HEK293 (cell line): ENCODE data around the gene HDAC2.
A peak's percentile ranks its signal among the peaks of the same experiment; 100 is the strongest.
"Not testable (repeated sequence)": the region's sequence is repeated elsewhere in the genome, so short reads cannot be mapped to it uniquely, and the experiment has no call there.

Experiments used
- CTCF ChIA-PET: fragments of 350-600 bp; formaldehyde crosslinking; extraction: SDS; loops from one replicate; lab custom pipeline; 2021; ENCODE audit warnings: antibody characterized with exemption; lab: Yijun Ruan, JAX
- POLR2A ChIA-PET: fragments of 300-600 bp; formaldehyde crosslinking; extraction: SDS; loops from one replicate; lab custom pipeline; 2020; ENCODE audit warnings: antibody characterized with exemption, inconsistent platforms; lab: Yijun Ruan, JAX
- H3K27ac ChIP-seq: fragments of 200-500 bp; sonication (Bioruptor generic); 2 replicates; pipeline ENCODE4 v1.5.1; 2014; ENCODE audit warnings: low read depth, low read length, control low read depth, inconsistent platforms; ENCODE audit errors: extremely low read depth
- H3K36me3 ChIP-seq, 2 experiments: fragments of 200-500 bp in 1 of 2; sonication (Bioruptor generic) in 1 of 2; 1 replicate in 1 of 2; 2 replicates in 1 of 2; pipeline ENCODE4 v1.5.1; 2014 to 2017; ENCODE audit warnings: inconsistent platforms in 2 of 2, low read length in 2 of 2; ENCODE audit not compliant: control insufficient read depth in 2 of 2, insufficient read depth in 1 of 2
- H3K4me1 ChIP-seq: fragments of 200-500 bp; sonication (Bioruptor generic); 2 replicates; pipeline ENCODE4 v1.5.1; 2014; ENCODE audit warnings: mild to moderate bottlenecking, low read length, inconsistent platforms; ENCODE audit not compliant: control insufficient read depth, insufficient read depth
- H3K4me3 ChIP-seq: 2 replicates; pipeline ENCODE4 v1.5.1; 2011; ENCODE audit warnings: low read depth, mild to moderate bottlenecking, control low read depth, low read length, moderate library complexity
- H3K9me3 ChIP-seq: fragments of 200-500 bp; sonication (Bioruptor generic); 2 replicates; pipeline ENCODE4 v1.5.1; 2014; ENCODE audit warnings: low read depth, low read length, inconsistent platforms; ENCODE audit not compliant: control insufficient read depth, insufficient read depth
- KLF10 ChIP-seq: fragments of 450-650 bp; IDR thresholded peaks from 2 replicates; pipeline ENCODE4 v1.5.1; 2018; ENCODE audit warnings: missing biosample characterization, mild to moderate bottlenecking, missing genetic modification characterization
- SETDB1 ChIP-seq: IDR thresholded peaks from one replicate; pipeline ENCODE4 v1.6.1; 2017; ENCODE audit warnings: mild to moderate bottlenecking, low read length, moderate library complexity, mixed read lengths; ENCODE audit not compliant: insufficient read length
- ZNF274 ChIP-seq, 2 experiments: fragments of 200-500 bp in 1 of 2; fragments of 450-650 bp in 1 of 2; sonication (Bioruptor generic) in 1 of 2; formaldehyde crosslinking in 1 of 2; IDR thresholded peaks; 2 replicates each; pipeline versions ENCODE4 v1.5.1 to v1.6.1; 2014 to 2016; ENCODE audit warnings: borderline replicate concordance in 1 of 2, inconsistent platforms in 1 of 2, low read length in 1 of 2, missing biosample characterization in 1 of 2, missing genetic modification characterization in 1 of 2
- ZNF324 ChIP-seq: fragments of 450-650 bp; formaldehyde crosslinking; IDR thresholded peaks from 2 replicates; pipeline ENCODE4 v1.5.1; 2016; ENCODE audit warnings: missing biosample characterization, missing genetic modification characterization
- ZNF530 ChIP-seq: fragments of 450-650 bp; formaldehyde crosslinking; IDR thresholded peaks from 2 replicates; pipeline ENCODE4 v1.5.1; 2016; ENCODE audit warnings: low read depth, missing biosample characterization, missing genetic modification characterization
- ZNF585B ChIP-seq: fragments of 450-650 bp; formaldehyde crosslinking; IDR thresholded peaks from 2 replicates; pipeline ENCODE4 v1.5.1; 2016; ENCODE audit warnings: missing biosample characterization, missing genetic modification characterization
- ZNF654 ChIP-seq: fragments of 450-650 bp; formaldehyde crosslinking; IDR thresholded peaks from 2 replicates; pipeline ENCODE4 v1.5.1; 2016; ENCODE audit warnings: low read depth, missing biosample characterization, missing genetic modification characterization
- ZNF785 ChIP-seq: fragments of 450-650 bp; formaldehyde crosslinking; IDR thresholded peaks from 2 replicates; pipeline ENCODE4 v1.5.1; 2016; ENCODE audit warnings: missing biosample characterization, missing genetic modification characterization
- ZSCAN16 ChIP-seq: fragments of 450-650 bp; formaldehyde crosslinking; IDR thresholded peaks from 2 replicates; pipeline ENCODE4 v1.5.1; 2016; ENCODE audit warnings: missing biosample characterization, missing genetic modification characterization
- TF ChIP-seq, protein P1 (sequence below): fragments of 450-650 bp; formaldehyde crosslinking; IDR thresholded peaks from 2 replicates; pipeline ENCODE4 v1.5.1; 2016; ENCODE audit warnings: missing biosample characterization, missing genetic modification characterization
- TF ChIP-seq, protein P2 (sequence below): fragments of 450-650 bp; formaldehyde crosslinking; IDR thresholded peaks from 2 replicates; pipeline ENCODE4 v1.5.1; 2016; ENCODE audit warnings: missing biosample characterization, missing genetic modification characterization, low read depth
- TF ChIP-seq, protein P3 (sequence below): fragments of 450-650 bp; formaldehyde crosslinking; IDR thresholded peaks from 2 replicates; pipeline ENCODE4 v1.5.1; 2016; ENCODE audit warnings: missing biosample characterization, missing genetic modification characterization
- TF ChIP-seq, protein P4 (sequence below): fragments of 450-650 bp; formaldehyde crosslinking; IDR thresholded peaks from 2 replicates; pipeline ENCODE4 v1.5.1; 2017; ENCODE audit warnings: missing biosample characterization, missing genetic modification characterization

The HDAC2 gene

DNA sequence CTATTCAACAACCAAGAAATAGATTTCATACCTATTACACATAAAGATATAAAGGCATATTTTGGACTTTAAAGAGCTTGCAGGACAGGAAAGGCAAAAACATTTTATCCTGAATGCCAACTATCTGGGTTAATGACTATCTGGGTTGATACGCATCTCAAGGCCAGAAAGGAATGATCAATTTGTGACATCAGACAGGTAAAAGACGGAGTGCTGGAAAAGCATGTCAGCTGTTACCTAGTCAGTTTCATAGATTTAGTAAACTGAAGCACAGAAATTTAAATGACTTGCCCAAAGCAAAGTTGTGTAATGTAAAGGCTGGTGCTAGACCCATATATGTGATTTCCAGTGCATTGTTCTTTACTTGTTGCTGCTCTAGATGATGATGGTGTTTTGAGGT lies 36.8 kb downstream of the HDAC2 start (continued):
- TF ChIP-seq, protein P1, sequence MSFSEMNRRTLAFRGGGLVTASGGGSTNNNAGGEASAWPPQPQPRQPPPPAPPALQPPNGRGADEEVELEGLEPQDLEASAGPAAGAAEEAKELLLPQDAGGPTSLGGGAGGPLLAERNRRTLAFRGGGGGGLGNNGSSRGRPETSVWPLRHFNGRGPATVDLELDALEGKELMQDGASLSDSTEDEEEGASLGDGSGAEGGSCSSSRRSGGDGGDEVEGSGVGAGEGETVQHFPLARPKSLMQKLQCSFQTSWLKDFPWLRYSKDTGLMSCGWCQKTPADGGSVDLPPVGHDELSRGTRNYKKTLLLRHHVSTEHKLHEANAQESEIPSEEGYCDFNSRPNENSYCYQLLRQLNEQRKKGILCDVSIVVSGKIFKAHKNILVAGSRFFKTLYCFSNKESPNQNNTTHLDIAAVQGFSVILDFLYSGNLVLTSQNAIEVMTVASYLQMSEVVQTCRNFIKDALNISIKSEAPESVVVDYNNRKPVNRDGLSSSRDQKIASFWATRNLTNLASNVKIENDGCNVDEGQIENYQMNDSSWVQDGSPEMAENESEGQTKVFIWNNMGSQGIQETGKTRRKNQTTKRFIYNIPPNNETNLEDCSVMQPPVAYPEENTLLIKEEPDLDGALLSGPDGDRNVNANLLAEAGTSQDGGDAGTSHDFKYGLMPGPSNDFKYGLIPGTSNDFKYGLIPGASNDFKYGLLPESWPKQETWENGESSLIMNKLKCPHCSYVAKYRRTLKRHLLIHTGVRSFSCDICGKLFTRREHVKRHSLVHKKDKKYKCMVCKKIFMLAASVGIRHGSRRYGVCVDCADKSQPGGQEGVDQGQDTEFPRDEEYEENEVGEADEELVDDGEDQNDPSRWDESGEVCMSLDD (tag by site-specific recombination) = no peak

DNA sequence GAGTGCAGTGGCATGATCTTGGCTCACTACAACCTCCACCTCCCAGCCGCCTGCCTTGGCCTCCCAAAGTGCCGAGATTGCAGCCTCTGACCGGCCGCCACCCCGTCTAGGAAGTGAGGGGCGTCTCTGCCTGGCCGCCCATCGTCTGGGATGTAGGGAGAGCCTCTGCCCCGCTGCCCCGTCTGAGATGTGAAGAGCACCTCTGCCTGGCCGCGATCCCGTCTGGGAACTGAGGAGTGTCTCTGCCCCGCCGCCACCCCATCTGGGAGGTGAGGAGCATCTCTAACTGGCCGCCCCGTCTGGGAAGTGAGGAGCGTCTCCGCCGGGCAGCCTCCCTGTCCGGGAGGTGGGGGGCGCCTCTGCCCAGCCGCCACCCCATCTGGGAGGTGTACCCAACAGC lies 39.0 kb downstream of the HDAC2 start:
- H3K4me1 ChIP-seq, CTCF ChIA-PET, H3K9me3 ChIP-seq, H3K27ac ChIP-seq, H3K4me3 ChIP-seq, POLR2A ChIA-PET: not testable (repeated sequence)
- H3K36me3 ChIP-seq = peaks cover 0 to 22% of the 10 kb centered on the region in 2 experiments; a peak in 1 of 3 replicates

DNA sequence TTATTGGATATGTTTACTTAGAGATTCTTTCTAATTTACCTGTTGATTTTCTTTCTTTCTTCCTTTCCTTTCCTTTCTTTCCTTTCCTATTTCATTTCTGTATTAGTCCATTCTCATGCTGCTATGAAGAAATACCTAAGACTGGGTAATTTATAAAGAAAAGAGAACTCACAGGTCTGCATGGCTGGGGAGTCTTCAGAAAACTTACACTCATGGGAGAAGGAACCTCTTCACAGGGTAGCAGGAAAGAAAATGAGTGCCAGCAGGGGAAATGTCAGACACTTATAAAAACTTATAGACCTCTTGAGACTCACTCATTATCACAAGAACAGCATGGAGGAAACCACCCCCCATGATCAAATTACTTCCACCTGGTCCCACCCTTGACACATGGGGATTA lies 40.8 kb downstream of the HDAC2 start:
- Histone ChIP-seq H3K4me1 (no peaks in the 10 kb centered on the region), H3K4me3 (no peak overlapping the region), H3K36me3 (peaks cover 0 to 21% of the 10 kb centered on the region in 2 experiments; a peak in 1 of 3 replicates), H3K9me3 (no peaks in the 10 kb centered on the region), H3K27ac (no peak overlapping the region)
- ChIA-PET POLR2A (no interaction called here), CTCF (interaction anchor here (0.7 to 0.9 kb wide), 2 partner anchors 11 to 539 kb away, joined by 4 read pairs; no protein-coding TSS in a partner anchor)
- TF ChIP-seq, protein P2, sequence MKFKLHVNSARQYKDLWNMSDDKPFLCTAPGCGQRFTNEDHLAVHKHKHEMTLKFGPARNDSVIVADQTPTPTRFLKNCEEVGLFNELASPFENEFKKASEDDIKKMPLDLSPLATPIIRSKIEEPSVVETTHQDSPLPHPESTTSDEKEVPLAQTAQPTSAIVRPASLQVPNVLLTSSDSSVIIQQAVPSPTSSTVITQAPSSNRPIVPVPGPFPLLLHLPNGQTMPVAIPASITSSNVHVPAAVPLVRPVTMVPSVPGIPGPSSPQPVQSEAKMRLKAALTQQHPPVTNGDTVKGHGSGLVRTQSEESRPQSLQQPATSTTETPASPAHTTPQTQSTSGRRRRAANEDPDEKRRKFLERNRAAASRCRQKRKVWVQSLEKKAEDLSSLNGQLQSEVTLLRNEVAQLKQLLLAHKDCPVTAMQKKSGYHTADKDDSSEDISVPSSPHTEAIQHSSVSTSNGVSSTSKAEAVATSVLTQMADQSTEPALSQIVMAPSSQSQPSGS (tag by site-specific recombination) = no peak
- no peak for TF ChIP-seq SETDB1
- TF ChIP-seq, protein P3, sequence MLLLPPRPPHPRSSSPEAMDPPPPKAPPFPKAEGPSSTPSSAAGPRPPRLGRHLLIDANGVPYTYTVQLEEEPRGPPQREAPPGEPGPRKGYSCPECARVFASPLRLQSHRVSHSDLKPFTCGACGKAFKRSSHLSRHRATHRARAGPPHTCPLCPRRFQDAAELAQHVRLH = no peak
- no peak for TF ChIP-seq ZNF324 (tag by site-specific recombination)
- TF ChIP-seq ZSCAN16 (tag by site-specific recombination) = no peak
- no peak for TF ChIP-seq ZNF274 (IDR thresholded peaks at IDR 0.05; ENCODE audit: low read length)
- TF ChIP-seq ZNF274 (tag by site-specific recombination; IDR thresholded peaks at IDR 0.05; ENCODE audit: borderline replicate concordance) = peak; percentile 71; the same call in 1 of the 2 replicates
- no peak for TF ChIP-seq ZNF654 (tag by site-specific recombination)

DNA sequence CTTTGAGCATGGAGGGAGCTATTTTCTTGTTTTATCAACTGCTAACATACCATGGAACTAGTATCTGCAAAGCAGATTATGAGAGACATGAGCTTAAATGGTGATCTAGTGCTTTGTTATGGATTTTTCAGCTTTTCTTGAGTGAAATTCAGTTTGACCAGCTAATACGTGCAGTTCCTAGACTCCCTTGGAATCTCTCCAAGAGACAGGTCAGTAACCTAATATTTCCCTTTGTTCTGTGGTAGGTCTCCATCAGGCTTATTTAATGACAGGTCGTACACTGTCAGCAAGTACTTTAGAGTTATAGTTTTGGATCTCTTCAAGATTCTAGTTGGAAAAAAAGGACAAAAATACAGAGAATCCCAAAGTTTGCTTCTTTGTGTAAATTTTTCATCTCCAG lies 43.9 kb downstream of the HDAC2 start:
- CTCF ChIA-PET = interaction anchor here (0.8 to 1.0 kb wide), 2 partner anchors 9 to 13 kb away, joined by 3 to 4 read pairs; no protein-coding TSS in a partner anchor
- no peak overlapping the region for H3K4me3 ChIP-seq
- TF ChIP-seq, protein P4, sequence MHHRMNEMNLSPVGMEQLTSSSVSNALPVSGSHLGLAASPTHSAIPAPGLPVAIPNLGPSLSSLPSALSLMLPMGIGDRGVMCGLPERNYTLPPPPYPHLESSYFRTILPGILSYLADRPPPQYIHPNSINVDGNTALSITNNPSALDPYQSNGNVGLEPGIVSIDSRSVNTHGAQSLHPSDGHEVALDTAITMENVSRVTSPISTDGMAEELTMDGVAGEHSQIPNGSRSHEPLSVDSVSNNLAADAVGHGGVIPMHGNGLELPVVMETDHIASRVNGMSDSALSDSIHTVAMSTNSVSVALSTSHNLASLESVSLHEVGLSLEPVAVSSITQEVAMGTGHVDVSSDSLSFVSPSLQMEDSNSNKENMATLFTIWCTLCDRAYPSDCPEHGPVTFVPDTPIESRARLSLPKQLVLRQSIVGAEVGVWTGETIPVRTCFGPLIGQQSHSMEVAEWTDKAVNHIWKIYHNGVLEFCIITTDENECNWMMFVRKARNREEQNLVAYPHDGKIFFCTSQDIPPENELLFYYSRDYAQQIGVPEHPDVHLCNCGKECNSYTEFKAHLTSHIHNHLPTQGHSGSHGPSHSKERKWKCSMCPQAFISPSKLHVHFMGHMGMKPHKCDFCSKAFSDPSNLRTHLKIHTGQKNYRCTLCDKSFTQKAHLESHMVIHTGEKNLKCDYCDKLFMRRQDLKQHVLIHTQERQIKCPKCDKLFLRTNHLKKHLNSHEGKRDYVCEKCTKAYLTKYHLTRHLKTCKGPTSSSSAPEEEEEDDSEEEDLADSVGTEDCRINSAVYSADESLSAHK (tag by site-specific recombination) = no peak
- TF ChIP-seq KLF10 = no peak
- TF ChIP-seq ZNF585B (tag by site-specific recombination) = no peak
- no peak for TF ChIP-seq ZNF530 (tag by site-specific recombination)
- no peak for TF ChIP-seq ZNF785 (tag by site-specific recombination)
- POLR2A ChIA-PET = no interaction called here
- H3K36me3 ChIP-seq = no peaks in the 10 kb centered on the region
- no peaks in the 10 kb centered on the region for H3K4me1 ChIP-seq
- H3K9me3 ChIP-seq = no peaks in the 10 kb centered on the region
- no peak overlapping the region for H3K27ac ChIP-seq
